ENCODE results near the gene FRAT1.

- no peak for TF ChIP-seq POLR2A (IDR thresholded peaks at IDR 0.05)
- TF ChIP-seq CTCF (IDR thresholded peaks at IDR 0.05): no peak
- TF ChIP-seq EP300 (IDR thresholded peaks at IDR 0.05): no peak
These were observed 16.8 kb upstream of the FRAT1 start for GRCh38 chr10:97302088-97302791.
